HEK293 (cell line): ENCODE results near the gene ASTN2.

Experiments used
- CTCF ChIA-PET: fragments of 350-600 bp; formaldehyde crosslinking; extraction: SDS; loops from one replicate; lab custom pipeline; 2021; ENCODE audit warnings: antibody characterized with exemption; lab: Yijun Ruan, JAX
- POLR2A ChIA-PET: fragments of 300-600 bp; formaldehyde crosslinking; extraction: SDS; loops from one replicate; lab custom pipeline; 2020; ENCODE audit warnings: antibody characterized with exemption, inconsistent platforms; lab: Yijun Ruan, JAX
- H3K27ac ChIP-seq: fragments of 200-500 bp; sonication (Bioruptor generic); 2 replicates; pipeline ENCODE4 v1.5.1; 2014; ENCODE audit warnings: low read depth, low read length, control low read depth, inconsistent platforms; ENCODE audit errors: extremely low read depth
- H3K36me3 ChIP-seq, 2 experiments: fragments of 200-500 bp in 1 of 2; sonication (Bioruptor generic) in 1 of 2; 1 replicate in 1 of 2; 2 replicates in 1 of 2; pipeline ENCODE4 v1.5.1; 2014 to 2017; ENCODE audit warnings: inconsistent platforms in 2 of 2, low read length in 2 of 2; ENCODE audit not compliant: control insufficient read depth in 2 of 2, insufficient read depth in 1 of 2
- H3K4me1 ChIP-seq: fragments of 200-500 bp; sonication (Bioruptor generic); 2 replicates; pipeline ENCODE4 v1.5.1; 2014; ENCODE audit warnings: mild to moderate bottlenecking, low read length, inconsistent platforms; ENCODE audit not compliant: control insufficient read depth, insufficient read depth
- H3K4me3 ChIP-seq: 2 replicates; pipeline ENCODE4 v1.5.1; 2011; ENCODE audit warnings: low read depth, mild to moderate bottlenecking, control low read depth, low read length, moderate library complexity
- H3K9me3 ChIP-seq: fragments of 200-500 bp; sonication (Bioruptor generic); 2 replicates; pipeline ENCODE4 v1.5.1; 2014; ENCODE audit warnings: low read depth, low read length, inconsistent platforms; ENCODE audit not compliant: control insufficient read depth, insufficient read depth
- ELK4 ChIP-seq: IDR thresholded peaks from 2 replicates; pipeline ENCODE4 v1.6.1; 2011; ENCODE audit warnings: mild to moderate bottlenecking, low read depth, low read length, borderline replicate concordance
- PRDM2 ChIP-seq: fragments of 450-650 bp; formaldehyde crosslinking; IDR thresholded peaks from 2 replicates; pipeline ENCODE4 v1.5.1; 2016; ENCODE audit warnings: missing biosample characterization, missing genetic modification characterization, borderline replicate concordance
- REPIN1 ChIP-seq: fragments of 450-650 bp; formaldehyde crosslinking; IDR thresholded peaks from 2 replicates; pipeline ENCODE4 v1.5.1; 2017; ENCODE audit warnings: missing biosample characterization, missing genetic modification characterization, low read depth
- SCRT1 ChIP-seq: fragments of 450-650 bp; formaldehyde crosslinking; IDR thresholded peaks from 2 replicates; pipeline ENCODE4 v1.5.1; 2016; ENCODE audit warnings: missing biosample characterization, missing genetic modification characterization, borderline replicate concordance
- SETDB1 ChIP-seq: IDR thresholded peaks from one replicate; pipeline ENCODE4 v1.6.1; 2017; ENCODE audit warnings: mild to moderate bottlenecking, low read length, moderate library complexity, mixed read lengths; ENCODE audit not compliant: insufficient read length
- SP7 ChIP-seq: fragments of 450-650 bp; formaldehyde crosslinking; IDR thresholded peaks from 2 replicates; pipeline ENCODE4 v1.5.1; 2016; ENCODE audit warnings: missing biosample characterization, missing genetic modification characterization
- ZIC2 ChIP-seq: fragments of 450-650 bp; formaldehyde crosslinking; IDR thresholded peaks from 2 replicates; pipeline ENCODE4 v1.5.1; 2016; ENCODE audit warnings: missing biosample characterization, missing genetic modification characterization
- ZNF148 ChIP-seq: fragments of 450-650 bp; formaldehyde crosslinking; IDR thresholded peaks from 2 replicates; pipeline ENCODE4 v1.5.0; 2017; ENCODE audit warnings: missing biosample characterization, missing genetic modification characterization, borderline replicate concordance
- ZNF211 ChIP-seq: fragments of 450-650 bp; formaldehyde crosslinking; IDR thresholded peaks from 2 replicates; pipeline ENCODE4 v1.5.1; 2016; ENCODE audit warnings: low read depth, missing biosample characterization, missing genetic modification characterization
- ZNF24 ChIP-seq: fragments of 450-650 bp; formaldehyde crosslinking; IDR thresholded peaks from 2 replicates; pipeline ENCODE4 v1.5.1; 2016; ENCODE audit warnings: missing biosample characterization, missing genetic modification characterization
- ZNF274 ChIP-seq, 2 experiments: fragments of 200-500 bp in 1 of 2; fragments of 450-650 bp in 1 of 2; sonication (Bioruptor generic) in 1 of 2; formaldehyde crosslinking in 1 of 2; IDR thresholded peaks; 2 replicates each; pipeline versions ENCODE4 v1.5.1 to v1.6.1; 2014 to 2016; ENCODE audit warnings: borderline replicate concordance in 1 of 2, inconsistent platforms in 1 of 2, low read length in 1 of 2, missing biosample characterization in 1 of 2, missing genetic modification characterization in 1 of 2
- ZNF280D ChIP-seq: fragments of 450-650 bp; formaldehyde crosslinking; IDR thresholded peaks from 2 replicates; pipeline ENCODE4 v1.5.1; 2016; ENCODE audit warnings: missing biosample characterization, missing genetic modification characterization
- ZNF311 ChIP-seq: fragments of 450-650 bp; formaldehyde crosslinking; IDR thresholded peaks from 2 replicates; pipeline ENCODE4 v1.5.1; 2017; ENCODE audit warnings: missing biosample characterization, missing genetic modification characterization, borderline replicate concordance
- ZNF510 ChIP-seq: fragments of 450-650 bp; formaldehyde crosslinking; IDR thresholded peaks from 2 replicates; pipeline ENCODE4 v1.5.1; 2018; ENCODE audit warnings: mild to moderate bottlenecking, missing genetic modification characterization, missing biosample characterization; ENCODE audit not compliant: insufficient replicate concordance
- ZNF558 ChIP-seq: fragments of 450-650 bp; formaldehyde crosslinking; IDR thresholded peaks from 2 replicates; pipeline ENCODE4 v1.5.1; 2016; ENCODE audit warnings: missing biosample characterization, missing genetic modification characterization
- ZNF626 ChIP-seq: fragments of 450-650 bp; sonication (Bioruptor Pico); formaldehyde crosslinking; IDR thresholded peaks from 2 replicates; pipeline ENCODE4 v1.5.1; 2018; ENCODE audit warnings: missing biosample characterization, missing genetic modification characterization, inconsistent platforms
- ZNF747 ChIP-seq: fragments of 450-650 bp; formaldehyde crosslinking; IDR thresholded peaks from 2 replicates; pipeline ENCODE4 v1.5.1; 2016; ENCODE audit warnings: missing biosample characterization, missing genetic modification characterization
- ZNF785 ChIP-seq: fragments of 450-650 bp; formaldehyde crosslinking; IDR thresholded peaks from 2 replicates; pipeline ENCODE4 v1.5.1; 2016; ENCODE audit warnings: missing biosample characterization, missing genetic modification characterization
- ZSCAN16 ChIP-seq: fragments of 450-650 bp; formaldehyde crosslinking; IDR thresholded peaks from 2 replicates; pipeline ENCODE4 v1.5.1; 2016; ENCODE audit warnings: missing biosample characterization, missing genetic modification characterization
- TF ChIP-seq, protein P1 (sequence below): fragments of 450-650 bp; formaldehyde crosslinking; IDR thresholded peaks from 2 replicates; pipeline ENCODE4 v1.5.1; 2017; ENCODE audit warnings: missing biosample characterization, missing genetic modification characterization

ASTN2 gene

DNA sequence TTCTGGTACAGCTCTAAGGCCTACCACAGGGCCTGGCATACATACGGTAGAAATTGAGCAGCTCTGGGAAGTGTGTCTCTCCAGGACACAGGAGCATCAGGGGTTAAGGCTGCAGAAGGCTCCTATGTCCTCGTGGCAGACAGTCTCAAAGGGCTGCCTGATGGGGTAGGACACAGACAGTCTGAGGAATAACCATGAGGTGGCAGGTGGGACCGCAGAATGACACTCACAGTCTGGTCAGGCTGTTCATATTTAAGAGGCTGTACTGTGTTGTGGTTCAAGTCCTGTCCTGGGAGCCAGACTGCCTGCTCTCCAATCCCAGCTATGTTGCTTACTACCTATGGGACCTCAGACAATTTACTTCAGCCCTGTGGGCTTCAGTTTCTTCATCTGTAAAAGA is 510.7 kb downstream of the ASTN2 start (continued):
- TF ChIP-seq, protein P1, sequence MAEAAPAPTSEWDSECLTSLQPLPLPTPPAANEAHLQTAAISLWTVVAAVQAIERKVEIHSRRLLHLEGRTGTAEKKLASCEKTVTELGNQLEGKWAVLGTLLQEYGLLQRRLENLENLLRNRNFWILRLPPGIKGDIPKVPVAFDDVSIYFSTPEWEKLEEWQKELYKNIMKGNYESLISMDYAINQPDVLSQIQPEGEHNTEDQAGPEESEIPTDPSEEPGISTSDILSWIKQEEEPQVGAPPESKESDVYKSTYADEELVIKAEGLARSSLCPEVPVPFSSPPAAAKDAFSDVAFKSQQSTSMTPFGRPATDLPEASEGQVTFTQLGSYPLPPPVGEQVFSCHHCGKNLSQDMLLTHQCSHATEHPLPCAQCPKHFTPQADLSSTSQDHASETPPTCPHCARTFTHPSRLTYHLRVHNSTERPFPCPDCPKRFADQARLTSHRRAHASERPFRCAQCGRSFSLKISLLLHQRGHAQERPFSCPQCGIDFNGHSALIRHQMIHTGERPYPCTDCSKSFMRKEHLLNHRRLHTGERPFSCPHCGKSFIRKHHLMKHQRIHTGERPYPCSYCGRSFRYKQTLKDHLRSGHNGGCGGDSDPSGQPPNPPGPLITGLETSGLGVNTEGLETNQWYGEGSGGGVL (tag by site-specific recombination): no peak
- TF ChIP-seq, all 188 proteins: peak for 0

GRCh38 chr9:116901260-116901659 is 513.6 kb downstream of the ASTN2 start:
- Histone ChIP-seq H3K36me3 (no peaks in the 10 kb centered on the region), H3K27ac (no peak overlapping the region), H3K4me3 (no peak overlapping the region), H3K4me1 (no peaks in the 10 kb centered on the region), H3K9me3 (no peaks in the 10 kb centered on the region)
- TF ChIP-seq ZNF24 (no peak), ZNF747 (tag by site-specific recombination) (no peak), ELK4 (no peak), ZNF311 (no peak), SP7 (tag by site-specific recombination) (no peak), ZNF785 (tag by site-specific recombination) (no peak), ZSCAN16 (tag by site-specific recombination) (no peak), ZNF274 (IDR thresholded peaks at IDR 0.05; ENCODE audit: low read length) (no peak), ZNF274 (tag by site-specific recombination; IDR thresholded peaks at IDR 0.05; ENCODE audit: borderline replicate concordance) (no peak), PRDM2 (tag by site-specific recombination) (no peak), ZNF626 (tag by site-specific recombination) (no peak), SCRT1 (no peak), ZIC2 (tag by site-specific recombination) (no peak), SETDB1 (no peak), REPIN1 (no peak), ZNF558 (tag by site-specific recombination) (no peak), ZNF211 (no peak), ZNF148 (tag by site-specific recombination) (no peak), ZNF280D (no peak), ZNF510 (tag by site-specific recombination) (no peak)
- ChIA-PET POLR2A (no interaction called here), CTCF (interaction anchor here (1.2 kb wide), 1 partner anchor 14 kb away, joined by 4 read pairs; no protein-coding TSS in a partner anchor)
